GF-D8 (cell line): ENCODE data around the gene CD34.
"Not testable (repeated sequence)": the region's sequence is repeated elsewhere in the genome, so short reads cannot be mapped to it uniquely, and the experiment has no call there.

Source experiments
- DNase-seq: peaks from one replicate; lab custom pipeline; 2025; lab: John Stamatoyannopoulos, UW

CD34 gene

GRCh38 chr1:207926984-207927383 lies 16.1 kb upstream of the CD34 start:
- no peak for DNase-seq

DNA sequence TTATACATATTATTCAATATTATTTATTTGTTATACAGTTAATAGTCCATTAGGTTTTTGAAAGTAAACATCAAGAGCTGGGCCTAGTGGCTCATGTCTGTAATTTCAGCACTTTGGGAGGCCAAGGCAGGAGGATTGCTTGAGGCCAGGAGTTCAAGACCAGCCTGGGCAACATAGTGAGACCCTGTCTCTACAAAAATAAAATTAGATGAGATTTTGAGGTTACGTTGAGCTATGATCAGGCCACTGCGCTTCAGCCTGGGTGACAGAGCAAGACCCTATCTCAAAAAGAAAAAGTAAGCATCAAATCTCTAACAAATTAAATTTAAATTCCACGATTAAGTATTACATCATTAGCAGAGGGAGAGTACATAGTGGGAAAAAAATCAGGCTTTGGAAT lies 15.0 kb upstream of the CD34 start:
- DNase-seq: not testable (repeated sequence)

- no peak for DNase-seq
Measured at GRCh38 chr1:207925210-207925609, 14.3 kb upstream of the CD34 start.

DNA sequence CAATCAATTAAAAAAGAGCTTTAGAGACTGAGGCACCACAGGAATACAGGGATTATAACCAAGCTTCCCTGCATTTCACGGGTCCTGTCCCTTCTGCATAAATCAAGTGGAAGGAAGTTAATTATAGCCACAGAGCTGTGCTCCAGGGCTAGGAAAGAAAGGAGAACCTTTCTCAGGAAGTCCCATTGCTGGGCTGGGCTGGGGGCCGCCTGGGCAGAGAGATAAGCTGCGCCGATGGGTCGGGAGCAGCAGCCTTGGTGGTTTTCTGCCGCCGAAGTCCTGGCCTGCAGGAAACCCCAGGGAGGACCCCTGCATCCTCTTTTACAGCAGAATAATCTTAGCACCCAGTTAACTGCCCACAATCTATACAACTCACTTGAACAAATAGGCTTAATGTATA lies 12.6 kb upstream of the CD34 start:
- DNase-seq: peak; percentile 75

DNA sequence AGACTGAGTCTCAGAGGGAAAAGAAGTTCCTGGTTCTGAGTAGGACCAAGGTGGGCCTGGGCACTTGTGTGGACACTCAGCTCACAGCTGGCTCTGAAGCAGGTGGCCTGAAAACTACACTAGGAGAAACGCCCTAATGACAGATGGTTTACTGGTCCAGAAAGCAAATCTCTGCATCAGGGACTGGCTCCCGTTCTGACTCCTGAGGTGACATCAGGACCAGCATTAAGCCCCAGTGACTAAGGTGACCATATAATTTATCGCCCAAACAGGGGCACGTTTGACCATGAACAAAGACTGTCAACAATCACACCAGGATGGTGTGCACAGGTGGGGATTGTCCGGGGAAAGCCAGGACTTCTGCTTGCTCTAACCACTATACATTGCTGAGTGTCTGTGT lies 12.2 kb upstream of the CD34 start:
- no peak for DNase-seq

DNA sequence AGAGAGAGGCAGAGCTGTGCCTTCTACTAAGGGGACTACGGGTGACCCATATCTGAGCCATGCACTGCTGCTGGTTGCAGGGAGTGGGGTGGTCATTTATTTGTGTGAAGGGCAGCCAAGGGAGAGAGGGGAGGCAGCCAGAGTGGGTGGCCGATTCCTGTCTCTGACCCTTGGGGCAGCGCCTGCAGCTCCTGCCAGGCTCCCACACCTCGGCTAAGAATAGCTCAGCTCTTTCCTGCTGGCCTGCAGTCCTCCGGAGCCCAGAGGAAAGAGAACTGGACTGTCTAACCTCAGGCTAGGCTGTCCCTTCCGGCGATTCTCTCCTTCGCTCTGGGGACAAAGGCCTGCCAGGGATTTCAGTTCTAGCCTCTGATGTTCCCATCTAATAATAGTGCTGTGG lies 11.6 kb upstream of the CD34 start:
- DNase-seq: no peak

DNA sequence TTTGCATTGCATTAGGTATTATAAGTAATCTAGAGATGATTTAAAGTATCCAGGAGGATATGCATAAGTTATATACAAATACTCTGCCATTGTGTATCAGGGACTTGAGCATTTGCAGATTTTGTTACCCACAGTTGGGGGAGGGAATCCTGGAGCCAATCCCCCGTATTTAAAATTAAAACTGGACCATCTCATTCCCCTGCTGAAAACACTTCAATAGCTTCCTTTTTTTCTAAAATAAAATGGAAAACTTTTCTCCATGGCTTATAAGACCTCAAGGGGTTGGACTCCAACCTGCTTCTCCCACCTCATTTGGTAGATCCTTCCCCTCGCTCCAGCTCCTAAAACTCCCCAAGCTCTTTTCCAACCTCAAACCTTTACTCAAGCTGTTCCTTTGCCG lies 10.4 kb upstream of the CD34 start:
- DNase-seq: no peak

DNA sequence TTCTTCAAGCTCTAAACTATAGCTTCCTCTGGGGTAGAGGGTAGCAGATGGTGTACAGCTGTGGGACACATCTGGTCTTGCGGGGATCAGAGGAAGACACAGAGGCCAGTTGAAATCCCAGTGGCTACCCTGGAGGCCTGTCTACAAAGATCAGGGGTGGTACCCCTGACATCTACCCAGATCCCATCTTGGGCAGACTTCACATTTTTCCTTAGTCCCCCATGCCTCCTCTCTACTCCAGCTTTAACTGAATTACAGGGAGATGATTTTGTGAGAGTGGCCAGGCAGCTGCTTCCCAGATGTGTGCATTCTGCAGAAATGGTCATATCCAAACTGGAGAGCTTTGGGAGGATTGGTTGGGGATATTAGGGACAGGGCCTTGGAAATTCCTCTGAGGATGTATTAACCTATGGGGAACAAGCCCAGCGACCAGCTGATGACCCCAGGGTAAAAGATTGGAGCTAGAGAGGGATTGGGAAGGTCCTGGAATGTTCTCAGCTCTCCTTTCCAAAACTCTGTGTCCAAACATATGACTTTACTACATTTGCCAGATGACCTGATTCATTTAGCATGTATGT lies 9.6 kb upstream of the CD34 start:
- DNase-seq: no peak

- no peak for DNase-seq
Measured at GRCh38 chr1:207919523-207920170, 8.7 kb upstream of the CD34 start.

- no peak for DNase-seq
Measured at GRCh38 chr1:207918581-207918980, 7.7 kb upstream of the CD34 start.

DNA sequence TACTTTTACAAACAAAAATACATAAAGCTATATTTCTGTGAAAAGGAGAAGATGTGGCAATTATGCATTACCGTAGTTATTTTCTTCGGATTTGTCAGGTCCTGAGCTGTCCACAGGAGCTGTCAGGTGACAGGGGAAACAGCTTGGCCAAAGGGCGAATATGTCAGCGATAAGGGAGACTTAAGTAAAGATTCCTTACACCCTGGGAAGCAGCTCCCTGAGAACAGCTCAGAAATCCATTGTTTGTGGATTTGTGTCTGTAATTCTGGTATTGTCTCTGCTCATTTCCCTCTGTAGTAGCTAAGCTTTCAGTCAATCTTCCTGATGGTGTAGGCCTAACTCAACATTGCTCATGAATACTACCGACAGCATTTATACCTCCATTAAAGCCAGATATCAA lies 7.1 kb upstream of the CD34 start:
- no peak for DNase-seq

GRCh38 chr1:207917080-207917479 lies 6.2 kb upstream of the CD34 start:
- no peak for DNase-seq

DNA sequence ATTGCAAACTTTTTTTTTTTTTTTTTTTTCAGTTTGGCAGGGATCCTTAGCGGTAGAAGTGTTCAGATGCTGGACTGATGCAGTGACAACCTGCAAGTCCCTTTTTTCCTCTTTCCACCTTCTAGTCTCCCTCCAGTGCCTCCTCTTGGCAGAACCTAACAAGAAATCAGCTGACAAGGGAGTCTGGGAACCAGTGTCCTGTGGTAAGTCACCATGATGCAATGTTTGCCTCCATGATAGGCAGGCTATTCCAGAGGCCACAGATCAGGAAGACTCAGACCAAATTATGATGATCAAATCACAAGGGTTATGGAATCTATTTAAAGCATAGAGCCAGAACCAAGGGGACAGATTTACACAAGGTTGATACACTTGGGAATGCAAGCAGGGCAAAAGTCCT lies 3.0 kb upstream of the CD34 start:
- DNase-seq: no peak

- DNase-seq: no peak
Measured at GRCh38 chr1:207911856-207912760, 1.2 kb upstream of the CD34 start.

DNA sequence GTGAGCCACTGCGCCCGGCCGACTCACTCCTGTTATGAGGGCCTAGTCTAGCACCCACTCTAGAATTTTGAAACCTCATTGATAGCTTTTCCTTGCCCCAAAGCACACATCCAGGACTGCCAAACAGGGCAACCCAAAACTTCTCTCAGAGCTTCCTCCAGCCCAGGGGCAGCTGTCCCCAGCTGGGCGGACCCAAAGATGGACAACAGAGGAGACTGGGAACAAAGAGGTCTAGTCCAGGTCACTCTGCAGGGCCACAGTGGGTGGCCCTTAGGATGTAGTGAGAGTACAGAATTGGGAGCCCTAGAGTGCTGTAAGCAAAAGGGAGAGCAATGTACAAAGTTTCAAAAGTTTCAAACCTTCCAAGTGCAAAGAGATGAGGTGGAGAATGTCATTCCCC lies 1.2 kb downstream of the CD34 start:
- DNase-seq: no peak

GRCh38 chr1:207908107-207908734 lies 2.7 kb downstream of the CD34 start:
- no peak for DNase-seq

DNA sequence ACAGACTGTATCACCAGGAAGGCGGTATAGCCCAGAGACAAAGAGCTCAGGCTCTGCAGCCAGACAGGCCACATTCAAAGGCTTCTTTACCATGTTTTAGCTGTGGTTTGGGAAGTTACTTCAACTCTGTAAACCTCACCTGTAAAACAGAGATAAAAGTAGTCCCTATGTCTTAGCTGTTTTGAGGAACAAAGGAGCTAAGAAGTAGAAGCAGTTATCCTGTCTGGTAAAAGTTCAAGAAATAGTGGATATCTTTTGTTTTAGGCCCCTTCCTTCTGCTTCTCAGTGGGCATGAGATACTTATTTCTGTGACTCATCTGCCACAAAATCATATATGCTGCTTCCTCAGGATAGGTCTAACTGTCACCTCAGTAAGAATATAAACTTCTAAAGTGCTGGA lies 6.5 kb downstream of the CD34 start:
- peak; percentile 6 for DNase-seq

DNA sequence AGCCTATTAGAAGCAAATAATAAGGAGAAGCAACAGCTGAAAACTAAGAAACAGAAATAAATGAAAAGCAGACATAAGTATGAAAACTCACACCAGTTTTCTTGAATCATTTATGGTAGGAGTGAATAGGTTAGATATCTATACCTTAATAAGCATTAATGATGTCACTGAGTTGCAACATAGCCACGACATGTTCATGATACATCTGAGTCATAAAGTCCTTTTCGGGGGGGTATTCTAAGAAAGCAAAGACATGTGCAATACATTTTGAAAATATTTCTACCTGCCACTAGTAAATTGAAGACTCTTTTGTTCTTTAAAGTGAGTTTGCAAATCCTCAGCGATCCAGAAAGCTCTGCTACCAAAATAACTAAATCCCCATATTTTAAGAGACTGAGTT lies 7.2 kb downstream of the CD34 start:
- no peak for DNase-seq

GRCh38 chr1:207903053-207903452 lies 7.9 kb downstream of the CD34 start:
- no peak for DNase-seq

DNA sequence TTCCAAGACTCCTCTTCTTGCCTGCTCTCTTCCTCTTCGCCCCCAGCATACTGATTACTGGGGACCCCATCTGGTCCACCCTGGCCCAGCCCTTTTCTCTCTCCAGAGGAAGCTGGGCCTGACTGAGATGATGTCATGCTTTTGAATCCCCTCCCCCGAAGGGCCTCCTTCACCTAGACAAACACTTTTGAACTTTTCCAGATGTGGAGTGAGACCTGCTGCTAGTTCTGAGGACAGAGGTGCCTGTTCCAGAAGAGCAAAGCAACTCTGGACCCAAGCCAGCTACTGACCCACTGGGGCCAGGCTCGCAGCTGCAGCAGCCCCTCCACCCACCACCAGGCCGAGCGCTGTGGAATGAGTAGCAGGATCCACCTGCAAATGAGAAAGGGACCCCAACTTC lies 8.4 kb downstream of the CD34 start:
- no peak for DNase-seq

GRCh38 chr1:207901041-207901653 lies 9.8 kb downstream of the CD34 start:
- no peak for DNase-seq

DNA sequence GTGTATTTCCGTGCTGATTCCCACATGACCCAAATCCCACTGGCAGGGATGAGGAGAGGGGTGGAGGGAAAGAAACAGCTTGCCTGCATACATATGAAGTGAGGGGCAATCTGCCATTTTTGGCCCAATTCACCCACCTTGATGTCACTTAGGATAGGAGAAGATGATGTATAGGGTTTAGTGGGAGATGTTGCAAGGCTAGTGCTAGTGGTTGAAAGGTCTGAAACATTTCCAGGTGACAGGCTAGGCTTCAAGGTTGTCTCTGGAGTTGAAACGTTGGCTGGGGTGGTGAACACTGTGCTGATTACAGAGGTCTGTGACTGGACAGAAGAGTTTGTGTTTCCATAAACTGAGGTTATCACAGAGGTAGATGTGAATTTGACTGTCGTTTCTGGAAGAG lies 12.1 kb downstream of the CD34 start:
- no peak for DNase-seq
